Right lobe of liver (tissue), 4 donors: ENCODE measurements around the gene CTNND2.

Experiments used
- POLR2A ChIP-seq: fragments of 450-650 bp; IDR thresholded peaks from one replicate; pipeline ENCODE4 v1.6.1; 2017; ENCODE audit warnings: antibody characterized with exemption, mild to moderate bottlenecking
- TF ChIP-seq, protein P1 (sequence below), 4 donors: fragments of 200-600 bp in 3 of 4; fragments of 450-650 bp in 1 of 4; IDR thresholded peaks; one replicate each; pipeline versions ENCODE4 v1.5.1 to v1.8.0; 2016 to 2022; ENCODE audit warnings: antibody characterized with exemption in 4 of 4, mild to moderate bottlenecking in 2 of 4
- donor health status: DM: no; HTN: no; CAD: no.
- donor health status: DM: no; HTN: no; CAD: no.
- donor health status: DM: no; HTN: yes; CAD: no.

DNA sequence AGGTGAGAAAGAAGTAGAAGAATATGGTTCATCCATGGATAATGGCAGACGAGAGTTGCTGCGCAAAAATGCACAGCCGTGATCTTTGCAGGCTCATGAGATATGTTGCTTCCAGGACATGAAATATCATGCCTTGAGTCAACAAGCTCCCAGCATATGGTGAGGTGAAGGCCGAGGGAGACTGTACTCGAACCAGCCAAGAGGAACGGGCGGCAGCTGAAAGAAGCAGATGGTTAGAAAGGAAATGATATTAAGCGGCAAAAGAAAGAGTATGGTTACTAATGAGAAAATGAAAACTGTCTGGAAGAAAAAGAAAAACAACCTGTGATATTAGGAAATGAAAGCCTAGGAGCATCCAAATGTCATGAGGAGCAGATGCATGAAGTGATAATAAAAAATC is 798.5 kb downstream of the CTNND2 start:
- TF ChIP-seq POLR2A, result no peak
- TF ChIP-seq, protein P1, sequence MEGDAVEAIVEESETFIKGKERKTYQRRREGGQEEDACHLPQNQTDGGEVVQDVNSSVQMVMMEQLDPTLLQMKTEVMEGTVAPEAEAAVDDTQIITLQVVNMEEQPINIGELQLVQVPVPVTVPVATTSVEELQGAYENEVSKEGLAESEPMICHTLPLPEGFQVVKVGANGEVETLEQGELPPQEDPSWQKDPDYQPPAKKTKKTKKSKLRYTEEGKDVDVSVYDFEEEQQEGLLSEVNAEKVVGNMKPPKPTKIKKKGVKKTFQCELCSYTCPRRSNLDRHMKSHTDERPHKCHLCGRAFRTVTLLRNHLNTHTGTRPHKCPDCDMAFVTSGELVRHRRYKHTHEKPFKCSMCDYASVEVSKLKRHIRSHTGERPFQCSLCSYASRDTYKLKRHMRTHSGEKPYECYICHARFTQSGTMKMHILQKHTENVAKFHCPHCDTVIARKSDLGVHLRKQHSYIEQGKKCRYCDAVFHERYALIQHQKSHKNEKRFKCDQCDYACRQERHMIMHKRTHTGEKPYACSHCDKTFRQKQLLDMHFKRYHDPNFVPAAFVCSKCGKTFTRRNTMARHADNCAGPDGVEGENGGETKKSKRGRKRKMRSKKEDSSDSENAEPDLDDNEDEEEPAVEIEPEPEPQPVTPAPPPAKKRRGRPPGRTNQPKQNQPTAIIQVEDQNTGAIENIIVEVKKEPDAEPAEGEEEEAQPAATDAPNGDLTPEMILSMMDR (IDR thresholded peaks at IDR 0.05), result no peak
